ENCODE data around the gene EIF1AD.

Gene EIF1AD

DNA sequence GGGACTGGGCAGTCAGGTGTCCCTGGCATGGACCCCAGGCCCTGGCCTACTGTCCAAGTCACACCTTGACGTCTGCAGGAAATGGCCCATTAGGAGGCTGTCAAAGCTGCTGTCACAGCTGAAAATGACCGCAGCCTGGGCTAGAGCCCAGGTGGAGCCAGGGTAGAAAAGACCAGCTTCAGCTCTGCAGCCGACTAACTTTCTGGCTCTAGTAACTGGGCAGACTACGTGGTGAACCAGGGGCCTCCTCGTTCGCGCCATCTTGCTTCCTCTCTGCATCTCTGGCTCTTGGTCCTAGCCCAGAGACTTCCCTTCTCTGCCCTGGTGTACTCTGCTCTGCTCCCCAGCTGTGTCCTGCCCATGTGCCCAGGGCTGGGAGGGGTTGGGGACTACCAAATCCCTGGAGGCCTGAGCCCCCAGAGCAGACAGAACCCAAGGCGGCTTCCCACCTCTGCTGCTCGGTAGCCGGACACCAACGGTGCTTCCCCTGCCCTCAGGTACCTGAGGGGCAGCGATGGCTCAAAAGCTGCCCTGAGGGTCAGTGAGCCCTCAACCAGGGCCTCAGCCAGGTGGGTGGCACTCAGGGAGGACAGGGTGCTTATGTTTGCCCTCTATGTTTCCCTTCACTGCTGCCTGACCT lies 20.7 kb downstream of the EIF1AD start:
- TF ChIP-seq, protein P1, sequence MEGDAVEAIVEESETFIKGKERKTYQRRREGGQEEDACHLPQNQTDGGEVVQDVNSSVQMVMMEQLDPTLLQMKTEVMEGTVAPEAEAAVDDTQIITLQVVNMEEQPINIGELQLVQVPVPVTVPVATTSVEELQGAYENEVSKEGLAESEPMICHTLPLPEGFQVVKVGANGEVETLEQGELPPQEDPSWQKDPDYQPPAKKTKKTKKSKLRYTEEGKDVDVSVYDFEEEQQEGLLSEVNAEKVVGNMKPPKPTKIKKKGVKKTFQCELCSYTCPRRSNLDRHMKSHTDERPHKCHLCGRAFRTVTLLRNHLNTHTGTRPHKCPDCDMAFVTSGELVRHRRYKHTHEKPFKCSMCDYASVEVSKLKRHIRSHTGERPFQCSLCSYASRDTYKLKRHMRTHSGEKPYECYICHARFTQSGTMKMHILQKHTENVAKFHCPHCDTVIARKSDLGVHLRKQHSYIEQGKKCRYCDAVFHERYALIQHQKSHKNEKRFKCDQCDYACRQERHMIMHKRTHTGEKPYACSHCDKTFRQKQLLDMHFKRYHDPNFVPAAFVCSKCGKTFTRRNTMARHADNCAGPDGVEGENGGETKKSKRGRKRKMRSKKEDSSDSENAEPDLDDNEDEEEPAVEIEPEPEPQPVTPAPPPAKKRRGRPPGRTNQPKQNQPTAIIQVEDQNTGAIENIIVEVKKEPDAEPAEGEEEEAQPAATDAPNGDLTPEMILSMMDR (IDR thresholded peaks at IDR 0.05; ENCODE audit: extremely low read depth, insufficient read depth, missing control alignments) = no peak
- no peak for DNase-seq (ENCODE audit: low spot score)
- in situ Hi-C loops (cut with MboI; ENCODE audit: low pct_unique_long_range_greater_than_20kb, low sequenced_read_pairs, unreplicated experiment) = no loop called here

DNA sequence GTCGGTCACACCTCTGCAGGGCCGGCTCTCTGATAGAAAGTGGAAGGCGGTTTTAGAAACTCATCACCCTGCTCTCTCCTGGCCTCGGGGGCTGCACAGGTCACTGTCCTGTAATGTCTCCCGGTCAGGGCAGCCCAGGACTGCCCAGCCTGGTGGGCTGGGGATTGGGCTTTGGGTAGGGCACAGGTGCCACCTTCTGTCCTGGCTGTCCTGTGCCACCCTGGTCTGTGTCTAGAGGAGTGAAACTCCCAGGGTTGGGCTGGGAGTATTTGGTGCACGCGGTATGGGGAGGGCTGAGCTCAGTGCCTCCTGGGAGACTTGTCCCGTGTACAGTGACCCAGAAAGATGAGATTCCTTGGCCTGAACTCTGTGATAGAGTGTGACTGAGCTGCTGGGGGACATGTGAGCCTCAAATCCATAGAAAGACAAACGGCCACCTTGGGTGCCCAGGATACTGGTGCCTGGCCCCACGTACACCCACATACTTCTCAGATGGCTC lies 22.6 kb downstream of the EIF1AD start:
- no peak for DNase-seq (ENCODE audit: low spot score)
- TF ChIP-seq, protein P1 (IDR thresholded peaks at IDR 0.05; ENCODE audit: extremely low read depth, insufficient read depth, missing control alignments) = no peak
- in situ Hi-C loops (cut with MboI; ENCODE audit: low pct_unique_long_range_greater_than_20kb, low sequenced_read_pairs, unreplicated experiment) = no loop called here

DNA sequence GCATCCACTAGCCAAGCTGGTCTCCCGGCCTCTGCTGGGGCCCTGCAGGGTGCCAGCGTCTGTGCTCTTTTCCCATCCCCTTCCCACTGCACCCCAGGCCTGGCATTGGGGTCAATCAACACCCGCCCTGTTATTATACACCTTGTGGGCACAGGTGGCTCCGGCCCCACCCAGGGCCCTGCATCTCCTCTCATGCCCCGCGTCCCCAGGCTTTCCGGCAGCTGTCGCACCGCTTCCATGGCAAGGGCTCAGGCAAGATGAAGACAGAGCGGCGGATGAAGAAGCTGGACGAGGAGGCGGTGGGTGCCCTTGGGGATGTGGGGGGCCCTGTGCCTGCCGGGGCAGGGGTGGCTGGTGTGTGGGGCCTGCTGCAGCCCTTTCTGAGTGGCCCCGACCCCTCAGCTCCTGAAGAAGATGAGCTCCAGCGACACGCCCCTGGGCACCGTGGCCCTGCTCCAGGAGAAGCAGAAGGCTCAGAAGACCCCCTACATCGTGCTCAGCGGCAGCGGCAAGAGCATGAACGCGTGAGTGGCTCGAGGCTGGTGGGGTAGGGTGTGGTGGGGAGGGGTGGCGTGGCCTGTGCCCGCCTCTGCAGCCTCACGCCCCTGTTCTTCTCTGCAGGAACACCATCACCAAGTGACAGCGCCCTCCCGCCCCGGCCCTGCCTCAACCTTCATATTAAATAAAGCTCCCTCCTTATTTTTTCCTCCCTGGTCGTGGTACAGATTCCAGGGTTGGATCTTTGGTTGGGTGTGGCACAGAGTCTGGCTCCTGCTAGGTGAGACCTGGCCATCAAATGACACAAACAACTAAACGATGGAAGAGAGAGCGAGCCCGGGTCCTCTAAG lies 23.3 kb downstream of the EIF1AD start:
- no peak for DNase-seq (ENCODE audit: low spot score)
- TF ChIP-seq, protein P1 (IDR thresholded peaks at IDR 0.05; ENCODE audit: extremely low read depth, insufficient read depth, missing control alignments) = no peak
- in situ Hi-C loops (cut with MboI; ENCODE audit: low pct_unique_long_range_greater_than_20kb, low sequenced_read_pairs, unreplicated experiment) = no loop called here

DNA sequence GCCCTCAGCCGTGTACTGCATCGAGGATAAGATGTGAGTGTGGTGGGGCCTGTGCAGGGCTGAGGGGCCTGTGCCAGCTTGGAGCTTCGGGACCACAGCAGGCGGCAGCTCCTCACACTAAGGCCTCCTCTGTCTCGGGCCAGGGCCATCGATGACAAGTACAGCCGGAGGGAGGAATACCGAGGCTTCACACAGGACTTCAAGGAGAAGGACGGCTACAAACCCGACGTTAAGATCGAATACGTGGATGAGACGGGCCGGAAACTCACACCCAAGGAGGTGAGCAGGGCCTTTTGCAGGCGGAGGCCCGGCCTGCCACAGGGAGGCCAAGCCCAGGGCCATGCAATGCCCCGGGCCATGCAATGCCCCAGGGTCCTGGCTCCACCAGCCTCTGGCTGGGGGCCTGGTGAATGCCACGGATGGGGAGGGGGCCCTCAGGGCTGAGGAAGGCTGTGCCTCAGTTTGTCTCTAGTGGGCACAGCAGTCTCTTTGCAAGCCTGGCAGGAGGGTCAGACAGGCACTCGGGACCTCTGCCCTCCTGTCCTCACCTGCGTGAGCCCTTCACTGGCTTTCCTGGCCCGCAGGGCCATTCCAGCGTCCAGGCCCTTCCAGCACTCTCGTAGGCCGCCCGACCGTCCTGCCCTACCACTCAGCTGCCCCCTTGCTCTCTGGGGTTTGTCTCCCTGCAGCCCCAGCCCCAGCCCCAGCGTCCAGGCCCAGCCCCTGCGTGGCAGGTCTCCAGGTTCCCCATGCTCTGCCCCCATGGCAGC lies 24.2 kb downstream of the EIF1AD start:
- no peak for DNase-seq (ENCODE audit: low spot score)
- in situ Hi-C loops (cut with MboI; ENCODE audit: low pct_unique_long_range_greater_than_20kb, low sequenced_read_pairs, unreplicated experiment) = no loop called here

DNA sequence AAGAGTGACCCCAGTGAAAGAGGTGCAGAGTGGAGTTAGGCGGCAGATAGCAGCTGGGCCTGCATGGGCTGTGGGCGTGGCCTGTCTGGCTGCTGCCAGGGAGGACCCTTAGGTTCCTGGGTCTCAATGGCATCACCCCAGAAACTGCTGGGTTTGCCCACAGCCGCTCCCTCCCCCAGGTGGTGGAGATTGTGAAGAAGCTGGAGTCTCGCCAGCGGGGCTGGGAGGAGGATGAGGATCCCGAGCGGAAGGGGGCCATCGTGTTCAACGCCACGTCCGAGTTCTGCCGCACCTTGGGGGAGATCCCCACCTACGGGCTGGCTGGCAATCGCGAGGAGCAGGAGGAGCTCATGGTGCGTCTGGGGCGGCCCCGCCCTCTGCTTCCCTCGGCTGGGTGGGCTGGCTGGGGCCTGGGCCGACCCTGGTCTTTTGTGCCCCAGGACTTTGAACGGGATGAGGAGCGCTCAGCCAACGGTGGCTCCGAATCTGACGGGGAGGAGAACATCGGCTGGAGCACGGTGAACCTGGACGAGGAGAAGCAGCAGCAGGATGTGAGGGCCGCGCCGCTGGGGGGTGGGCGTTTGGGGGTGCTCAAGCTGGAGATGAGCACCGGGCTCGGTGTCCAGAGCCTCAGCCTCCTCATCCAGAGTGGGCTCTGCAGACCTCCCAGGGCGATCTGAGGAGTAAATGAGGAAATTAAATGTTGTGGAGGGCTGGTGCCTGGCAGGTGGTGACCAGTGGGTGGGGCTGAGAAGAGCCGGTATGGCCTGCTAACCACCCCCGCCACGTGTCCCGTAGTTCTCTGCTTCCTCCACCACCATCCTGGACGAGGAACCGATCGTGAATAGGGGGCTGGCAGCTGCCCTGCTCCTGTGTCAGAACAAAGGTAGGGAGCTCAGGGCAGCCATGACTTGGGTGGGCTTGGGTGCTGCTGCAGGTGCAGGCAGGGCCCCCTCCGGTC lies 25.5 kb downstream of the EIF1AD start:
- no peak for DNase-seq (ENCODE audit: low spot score)
- TF ChIP-seq, protein P1 (IDR thresholded peaks at IDR 0.05; ENCODE audit: extremely low read depth, insufficient read depth, missing control alignments) = no peak
- in situ Hi-C loops (cut with MboI; ENCODE audit: low pct_unique_long_range_greater_than_20kb, low sequenced_read_pairs, unreplicated experiment) = no loop called here

More for the DNA sequence above, 24.2 kb downstream of the EIF1AD start:
- TF ChIP-seq, protein P1 (IDR thresholded peaks at IDR 0.05; ENCODE audit: extremely low read depth, insufficient read depth, missing control alignments) = no peak
